Myocyte (in vitro differentiated cells): ENCODE measurements around the gene DIABLO. TPM values are rescaled to one million over a fixed set of nuclear protein-coding genes. Genes with fewer than 3 reads are reported as not detected.

ENCODE experiments used
- total RNA-seq: library from RNA; depleted of rRNA; stranded (reverse); fragments of >200 nt; gene quantifications from 2 replicates; pipeline ENCODE4 v1.2.3, GENCODE V29; 2014

DIABLO gene
- total RNA-seq, 1 donor from 2014 or later = 60.2 TPM

Other genes starting within 250 kb of the DIABLO start
- 14.0 and 17.2 TPM in 2 replicates for gene BCL7A, start 204.2 kb downstream of the DIABLO start, total RNA-seq
- gene MLXIP, start 147.3 kb downstream of the DIABLO start, total RNA-seq = 14.6 and 21.9 TPM in 2 replicates
- not detected in 2 replicates for gene IL31, start 51.8 kb downstream of the DIABLO start, total RNA-seq
- not detected in 2 replicates for gene LRRC43, start 42.9 kb downstream of the DIABLO start, total RNA-seq
- gene B3GNT4, start 22.3 kb downstream of the DIABLO start, total RNA-seq = 0.36 TPM in 1 of 2 replicates, not detected in the other
- 19.0 and 20.0 TPM in 2 replicates for gene VPS33A, start 40.4 kb upstream of the DIABLO start, total RNA-seq
- gene CLIP1, start 196.6 kb upstream of the DIABLO start, total RNA-seq = 51.2 and 52.2 TPM in 2 replicates